GM12873 (cell line): ENCODE measurements around the gene CNTFR.

Source experiments
- CTCF ChIP-seq: IDR thresholded peaks from 2 replicates; pipeline ENCODE4 v1.5.1; 2012; ENCODE audit warnings: low read depth, mild to moderate bottlenecking, moderate library complexity, low read length, control low read depth; ENCODE audit not compliant: insufficient read depth; ENCODE audit errors: missing control alignments

CNTFR gene

GRCh38 chr9:34513567-34514214 is 75.8 kb downstream of the CNTFR start:
- no peak for TF ChIP-seq CTCF

DNA sequence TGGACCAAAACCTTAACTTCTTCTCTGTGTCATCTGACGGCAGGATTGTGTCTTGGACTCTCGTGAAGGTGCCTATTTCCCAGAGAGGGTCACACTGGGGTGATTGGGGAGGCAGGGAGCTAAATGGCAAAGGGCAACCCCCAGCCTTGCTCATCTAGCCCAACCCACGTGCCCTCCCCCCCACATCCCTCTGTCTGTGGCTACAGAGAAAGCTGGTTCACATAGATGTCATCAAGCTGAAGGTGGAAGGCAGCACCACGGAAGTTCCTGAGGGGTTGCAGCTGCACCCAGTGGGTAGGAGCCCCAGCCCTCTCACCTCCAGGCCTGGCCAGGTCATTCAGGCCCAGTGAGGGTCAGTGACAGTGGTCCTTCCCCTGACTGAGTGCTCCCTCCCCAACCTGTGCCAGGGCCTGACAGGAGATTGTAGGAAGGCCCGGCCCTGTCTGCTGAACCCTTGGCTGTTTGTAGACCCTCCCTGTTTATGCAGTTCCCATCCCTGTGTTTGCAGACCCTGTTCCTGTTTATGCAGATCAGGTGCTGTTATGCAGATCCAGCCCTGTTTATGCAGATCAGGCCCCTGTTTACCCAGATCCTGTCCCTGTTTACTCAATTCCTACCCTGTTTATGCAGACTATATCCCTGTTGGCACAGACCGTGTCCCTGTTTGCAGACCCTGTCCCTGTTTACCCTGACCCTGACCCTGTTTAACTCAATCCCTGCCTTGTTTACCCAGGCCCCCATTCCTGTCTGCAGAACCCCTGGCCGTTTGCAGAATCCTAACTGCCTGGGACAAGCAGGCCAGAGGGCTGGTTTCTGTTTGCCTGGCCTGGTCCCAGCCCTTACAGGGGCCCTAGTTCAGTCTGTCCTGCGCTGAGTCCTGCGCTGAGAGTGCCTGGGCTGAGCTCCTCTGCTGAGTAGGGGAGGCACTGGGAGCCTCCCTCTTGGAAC is 77.1 kb downstream of the CNTFR start:
- TF ChIP-seq CTCF: no peak

- no peak for TF ChIP-seq CTCF
These were observed 78.7 kb downstream of the CNTFR start for GRCh38 chr9:34510497-34511468.

- TF ChIP-seq CTCF: no peak
These were observed 80.6 kb downstream of the CNTFR start for GRCh38 chr9:34508951-34509350.

DNA sequence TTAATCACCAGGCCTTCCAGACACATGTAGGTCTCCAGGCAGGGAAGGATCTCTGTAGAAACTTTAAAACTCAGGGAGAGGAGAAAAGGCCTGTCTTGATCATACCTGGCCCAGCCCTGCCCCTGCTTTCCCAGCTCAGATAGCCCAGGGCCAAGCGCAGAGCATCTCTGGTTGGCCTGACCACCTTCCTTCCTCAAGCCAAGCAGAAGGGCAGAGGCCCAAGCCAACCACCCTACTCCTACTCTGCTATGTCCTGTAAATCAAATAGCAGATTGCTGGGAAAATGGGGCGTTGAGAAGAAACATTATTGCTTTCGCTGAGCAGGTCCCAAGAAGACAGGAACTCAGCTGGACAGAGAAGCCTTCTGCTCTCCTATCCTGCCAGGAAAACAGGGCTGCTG is 81.1 kb downstream of the CNTFR start:
- TF ChIP-seq CTCF: no peak

DNA sequence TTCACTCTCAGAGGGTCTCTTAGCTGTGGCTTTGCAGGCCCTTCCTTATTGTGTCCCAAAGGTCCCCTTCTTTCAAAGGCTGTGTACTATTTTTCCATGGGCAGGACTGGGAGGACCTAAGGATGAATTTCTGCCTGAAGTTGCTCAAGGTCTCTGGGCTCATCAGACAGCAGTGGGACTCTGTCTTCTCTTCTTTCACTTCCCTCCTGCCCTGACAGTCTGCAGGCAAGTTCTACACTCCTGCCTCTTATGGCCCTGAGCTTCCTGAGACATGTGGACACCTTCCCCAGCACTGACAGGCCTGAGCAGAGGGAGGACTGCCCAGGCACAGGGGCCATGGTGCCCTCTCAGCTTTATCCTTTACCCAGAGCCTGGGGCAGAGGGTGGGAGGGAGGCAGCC is 81.6 kb downstream of the CNTFR start:
- TF ChIP-seq CTCF: no peak

DNA sequence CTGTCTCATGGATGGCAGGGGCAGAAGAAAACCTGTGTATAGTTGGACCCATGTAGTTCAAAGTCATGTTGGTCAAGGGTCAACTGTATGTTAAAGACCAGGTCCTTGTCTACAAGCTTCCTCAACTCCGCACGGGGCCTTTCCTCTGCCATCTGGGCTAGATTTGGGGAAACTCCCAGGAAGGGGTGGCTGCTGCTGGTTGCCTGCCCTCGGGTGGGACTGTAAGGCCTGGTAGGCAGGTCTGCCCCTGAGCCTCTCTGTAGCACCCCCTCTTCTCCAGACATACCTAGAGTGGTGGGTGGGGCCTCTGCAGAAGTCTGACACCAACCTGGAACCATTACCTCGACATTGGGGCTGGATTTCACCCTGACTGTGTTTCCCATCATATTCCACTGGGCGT is 82.0 kb downstream of the CNTFR start:
- no peak for TF ChIP-seq CTCF
